Measurements from ENCODE around the gene GALNT12.

The GALNT12 gene

DNA sequence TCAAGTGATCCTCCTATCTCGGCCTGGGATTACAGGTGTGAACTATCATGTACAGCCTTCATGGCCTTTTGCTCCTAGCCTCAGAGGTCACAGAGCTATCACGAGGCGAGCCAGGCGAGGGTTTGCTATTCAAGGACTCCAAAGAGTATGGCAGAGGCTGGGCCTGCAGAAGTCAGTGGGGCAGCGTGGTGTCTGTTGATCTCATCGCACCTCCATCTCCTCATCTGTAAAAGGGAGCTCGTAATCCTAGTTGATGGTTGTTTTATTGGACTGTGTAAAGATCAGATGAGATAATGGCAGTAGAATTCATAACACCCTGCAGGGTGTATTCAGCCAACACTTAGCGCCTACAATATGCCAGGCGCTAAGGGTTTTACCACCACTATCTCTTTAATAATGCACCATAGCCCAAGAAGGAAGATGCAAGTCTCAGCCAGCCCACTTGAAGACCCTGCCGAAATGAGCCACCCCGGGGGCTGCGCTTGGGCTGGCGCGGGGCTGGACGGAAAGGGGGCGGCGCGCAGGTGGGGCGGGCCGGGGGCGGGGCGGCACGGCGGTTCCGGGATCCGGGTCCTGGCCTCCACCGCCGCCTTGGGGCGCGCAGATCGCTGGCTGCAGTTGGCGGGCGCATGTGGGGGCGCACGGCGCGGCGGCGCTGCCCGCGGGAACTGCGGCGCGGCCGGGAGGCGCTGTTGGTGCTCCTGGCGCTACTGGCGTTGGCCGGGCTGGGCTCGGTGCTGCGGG lies at the start of gene GALNT12:
Gene GALNT12, plus strand, starts transcription at position 601 of the 744 bp plus-strand sequence. Its CDS starts 29 bp downstream, at position 630.
- DNase-seq (ENCODE audit: low spot score), result no peak

GRCh38 chr9:98760231-98760630 lies 47.2 kb upstream of the GALNT12 start:
- no peak for DNase-seq (ENCODE audit: low spot score)

GRCh38 chr9:98763986-98764745 lies 43.3 kb upstream of the GALNT12 start:
- no peak for DNase-seq (ENCODE audit: low spot score)

- DNase-seq (ENCODE audit: low spot score), result no peak
Observed at GRCh38 chr9:98765256-98765655, 42.2 kb upstream of the GALNT12 start.

- DNase-seq (ENCODE audit: low spot score), result no peak
Observed at GRCh38 chr9:98766586-98766985, 40.9 kb upstream of the GALNT12 start.

- DNase-seq (ENCODE audit: low spot score), result no peak
Observed at GRCh38 chr9:98767196-98767595, 40.3 kb upstream of the GALNT12 start.

GRCh38 chr9:98767915-98768314 lies 39.6 kb upstream of the GALNT12 start:
- no peak for DNase-seq (ENCODE audit: low spot score)

- DNase-seq (ENCODE audit: low spot score), result no peak
Observed at GRCh38 chr9:98768344-98768743, 39.1 kb upstream of the GALNT12 start.

GRCh38 chr9:98770717-98771116 lies 36.8 kb upstream of the GALNT12 start:
- no peak for DNase-seq (ENCODE audit: low spot score)

DNA sequence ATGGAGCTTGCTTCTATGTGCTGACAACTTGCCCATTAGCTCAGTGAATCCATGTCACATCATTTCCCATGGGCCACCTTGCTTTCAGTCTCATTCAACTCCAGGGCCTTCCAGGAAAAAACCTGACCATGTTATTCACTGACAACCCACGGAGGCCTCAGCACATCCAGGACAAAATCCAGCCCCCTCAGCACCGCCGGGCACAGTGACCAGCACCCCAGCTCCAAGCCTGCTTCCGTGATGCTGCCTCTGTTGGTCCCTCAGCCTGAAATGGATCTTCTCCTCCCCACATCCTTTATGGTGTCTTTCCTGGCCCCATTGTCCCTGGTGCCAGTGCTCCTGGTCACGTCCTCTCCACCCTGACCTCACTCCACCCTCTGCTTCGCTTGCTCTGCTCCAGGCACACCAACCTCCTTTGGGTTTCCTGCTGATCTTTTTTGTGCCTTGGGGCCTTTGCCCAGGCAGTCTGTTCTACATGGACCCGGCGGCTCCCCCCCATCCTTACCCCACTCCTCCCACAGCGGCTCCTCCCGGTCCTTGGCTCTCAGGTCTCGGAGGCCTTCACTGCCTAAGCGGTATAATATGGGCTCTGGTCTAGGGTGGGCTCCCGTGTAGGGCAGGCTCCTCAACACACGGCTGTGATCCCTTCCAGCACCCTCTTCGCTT lies 36.1 kb upstream of the GALNT12 start:
- no peak for DNase-seq (ENCODE audit: low spot score)

DNA sequence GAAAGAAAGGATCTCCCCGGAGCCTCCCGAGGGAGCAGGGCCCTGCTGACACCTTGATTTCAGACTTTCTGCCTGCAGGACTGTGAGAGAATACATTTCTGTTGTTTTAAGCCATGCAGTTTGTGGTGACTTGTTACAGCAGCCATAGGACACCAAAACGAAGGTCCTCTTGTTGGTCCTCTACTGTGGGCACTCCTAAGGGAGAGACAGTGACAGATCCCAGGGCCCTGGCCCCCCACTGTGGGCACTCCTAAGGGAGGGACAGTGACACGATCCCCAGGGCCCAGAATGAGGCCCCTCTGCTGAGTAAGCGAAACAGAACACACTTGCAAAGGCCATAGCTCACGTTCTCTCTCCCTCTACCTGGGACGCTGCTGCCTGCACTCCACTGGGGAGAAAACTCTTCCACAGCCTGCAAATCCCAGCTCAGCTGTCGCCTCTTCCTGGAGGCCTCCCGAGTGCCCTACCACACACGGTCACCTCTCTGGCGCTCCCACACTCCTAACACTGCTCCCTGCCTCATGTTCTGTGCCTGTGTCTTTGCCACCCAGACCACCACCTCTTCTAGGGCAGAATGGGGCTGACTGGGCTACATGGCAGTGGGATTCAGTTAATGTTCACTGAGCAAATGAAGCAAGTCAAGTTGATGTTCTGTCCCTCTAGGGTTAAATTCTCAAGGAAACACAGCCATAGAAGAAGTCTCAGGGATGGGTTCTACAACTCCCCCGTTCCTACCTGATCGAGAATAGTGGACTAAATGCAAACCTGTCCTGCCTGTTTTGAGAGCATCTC lies 34.9 kb upstream of the GALNT12 start:
- DNase-seq (ENCODE audit: low spot score), result no peak

GRCh38 chr9:98773721-98774120 lies 33.7 kb upstream of the GALNT12 start:
- DNase-seq (ENCODE audit: low spot score), result no peak

DNA sequence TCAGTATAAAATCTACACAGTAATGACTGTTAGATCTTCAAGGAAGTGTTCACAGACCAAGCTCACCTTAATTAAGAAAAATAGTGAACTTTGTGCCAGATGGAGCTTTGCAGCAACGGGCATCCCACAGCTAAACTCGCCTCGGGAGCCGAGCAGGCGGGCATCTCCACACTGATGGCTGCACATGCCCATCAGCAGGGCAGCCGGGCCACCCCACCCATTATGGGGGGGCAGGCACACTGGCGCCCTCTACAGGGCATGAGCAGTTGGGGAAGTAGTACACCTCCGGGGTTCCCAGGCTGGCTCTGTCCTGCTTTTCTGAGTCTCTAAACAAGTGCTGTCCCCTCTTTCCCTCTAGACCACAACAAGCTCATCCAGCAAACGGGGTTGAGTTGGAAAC lies 32.7 kb upstream of the GALNT12 start:
- no peak for DNase-seq (ENCODE audit: low spot score)

DNA sequence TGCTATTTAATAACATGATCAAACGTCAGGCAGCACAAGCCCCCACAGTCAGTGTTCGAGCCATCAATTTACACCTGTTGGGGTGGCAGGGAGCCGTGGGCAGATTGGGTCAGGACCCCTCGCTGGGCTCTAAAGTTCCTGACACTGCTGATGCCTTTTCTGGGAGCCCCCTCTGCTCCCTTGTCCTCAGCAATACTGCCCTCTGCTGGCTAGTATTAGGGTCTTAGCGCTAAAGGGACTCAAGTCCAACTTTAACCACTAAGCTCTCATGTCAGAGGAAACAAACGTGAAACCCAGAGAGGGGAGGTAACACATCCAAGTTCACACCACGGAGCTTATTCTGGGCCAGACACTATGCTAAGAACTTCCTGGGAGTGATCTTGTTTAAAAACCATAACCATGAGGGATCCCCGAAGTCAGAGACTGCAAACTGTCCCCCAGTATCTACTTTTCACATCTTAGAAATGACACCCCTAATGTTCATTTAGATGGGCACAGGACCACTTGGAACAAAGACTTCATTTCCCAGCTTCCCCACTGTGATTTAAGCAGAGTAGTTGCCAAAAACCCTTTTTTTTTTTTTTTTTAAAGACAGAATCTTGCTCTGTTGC lies 31.5 kb upstream of the GALNT12 start:
- peak; percentile 58 for DNase-seq (ENCODE audit: low spot score)

GRCh38 chr9:98777618-98778017 lies 29.9 kb upstream of the GALNT12 start:
- no peak for DNase-seq (ENCODE audit: low spot score)

- DNase-seq (ENCODE audit: low spot score), result no peak
Observed at GRCh38 chr9:98778251-98778650, 29.2 kb upstream of the GALNT12 start.

- DNase-seq (ENCODE audit: low spot score), result no peak
Observed at GRCh38 chr9:98778711-98779530, 28.5 kb upstream of the GALNT12 start.

DNA sequence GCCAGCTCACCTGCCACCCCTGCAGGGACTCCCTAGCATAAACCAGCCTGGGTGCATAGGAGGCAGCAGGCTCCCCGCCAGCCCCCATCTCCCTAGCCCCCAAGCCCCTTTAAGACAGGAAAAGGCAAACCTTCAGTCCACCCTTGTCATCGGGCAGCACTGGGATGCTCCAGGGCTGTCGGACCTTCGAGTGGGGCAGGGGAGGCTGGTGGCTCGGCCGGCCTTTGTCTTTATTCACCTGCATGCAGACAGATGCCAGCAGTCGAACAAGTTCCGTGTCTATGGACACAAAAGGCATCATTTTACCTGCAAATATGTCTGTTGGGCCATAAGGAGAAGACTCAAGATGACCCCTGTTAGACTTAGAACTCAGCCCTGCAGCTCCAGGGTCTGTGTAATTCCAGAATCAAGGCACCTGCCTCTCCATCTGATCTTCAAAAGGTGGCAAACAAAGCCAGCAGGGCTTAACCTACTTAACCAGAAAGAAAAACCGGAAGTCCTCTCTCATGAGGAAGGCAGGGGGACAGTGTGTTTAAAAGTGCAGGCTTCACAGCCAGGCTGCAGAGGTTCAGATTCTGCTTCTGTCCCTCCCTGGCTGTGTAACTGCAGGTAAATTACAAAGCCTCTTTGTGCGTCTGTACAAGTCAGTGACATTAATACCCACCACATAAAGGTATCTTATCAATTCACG lies 27.3 kb upstream of the GALNT12 start:
- no peak for DNase-seq (ENCODE audit: low spot score)

- DNase-seq (ENCODE audit: low spot score), result no peak
Observed at GRCh38 chr9:98781588-98782383, 25.7 kb upstream of the GALNT12 start.

Measured in pons (tissue), 1 donor.